ENCODE measurements around the gene COX14.

DNA sequence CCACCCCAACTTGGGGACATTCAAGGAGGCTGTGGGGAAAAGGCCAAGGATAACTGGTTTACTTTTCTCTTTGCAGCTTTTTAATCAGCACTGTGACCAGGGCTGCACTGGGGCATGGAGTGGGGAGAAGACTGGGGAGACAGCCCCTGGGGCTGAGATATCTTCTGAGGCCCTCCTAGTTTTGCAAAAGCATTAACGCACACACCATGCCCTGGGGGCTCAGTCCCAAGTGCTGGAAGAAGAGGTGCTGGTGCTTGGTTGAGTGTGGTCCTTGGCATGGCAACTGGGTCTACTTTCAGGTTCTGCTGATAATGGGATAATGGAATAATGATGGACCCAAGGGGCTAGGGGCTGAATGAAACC lies 36.2 kb upstream of the COX14 start:
- TF ChIP-seq, protein P1, sequence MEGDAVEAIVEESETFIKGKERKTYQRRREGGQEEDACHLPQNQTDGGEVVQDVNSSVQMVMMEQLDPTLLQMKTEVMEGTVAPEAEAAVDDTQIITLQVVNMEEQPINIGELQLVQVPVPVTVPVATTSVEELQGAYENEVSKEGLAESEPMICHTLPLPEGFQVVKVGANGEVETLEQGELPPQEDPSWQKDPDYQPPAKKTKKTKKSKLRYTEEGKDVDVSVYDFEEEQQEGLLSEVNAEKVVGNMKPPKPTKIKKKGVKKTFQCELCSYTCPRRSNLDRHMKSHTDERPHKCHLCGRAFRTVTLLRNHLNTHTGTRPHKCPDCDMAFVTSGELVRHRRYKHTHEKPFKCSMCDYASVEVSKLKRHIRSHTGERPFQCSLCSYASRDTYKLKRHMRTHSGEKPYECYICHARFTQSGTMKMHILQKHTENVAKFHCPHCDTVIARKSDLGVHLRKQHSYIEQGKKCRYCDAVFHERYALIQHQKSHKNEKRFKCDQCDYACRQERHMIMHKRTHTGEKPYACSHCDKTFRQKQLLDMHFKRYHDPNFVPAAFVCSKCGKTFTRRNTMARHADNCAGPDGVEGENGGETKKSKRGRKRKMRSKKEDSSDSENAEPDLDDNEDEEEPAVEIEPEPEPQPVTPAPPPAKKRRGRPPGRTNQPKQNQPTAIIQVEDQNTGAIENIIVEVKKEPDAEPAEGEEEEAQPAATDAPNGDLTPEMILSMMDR (IDR thresholded peaks at IDR 0.05), result no peak
- TF ChIP-seq POLR2AphosphoS5 (IDR thresholded peaks at IDR 0.05; ENCODE audit: low read depth, low read length), result no peak
- TF ChIP-seq, protein P2, sequence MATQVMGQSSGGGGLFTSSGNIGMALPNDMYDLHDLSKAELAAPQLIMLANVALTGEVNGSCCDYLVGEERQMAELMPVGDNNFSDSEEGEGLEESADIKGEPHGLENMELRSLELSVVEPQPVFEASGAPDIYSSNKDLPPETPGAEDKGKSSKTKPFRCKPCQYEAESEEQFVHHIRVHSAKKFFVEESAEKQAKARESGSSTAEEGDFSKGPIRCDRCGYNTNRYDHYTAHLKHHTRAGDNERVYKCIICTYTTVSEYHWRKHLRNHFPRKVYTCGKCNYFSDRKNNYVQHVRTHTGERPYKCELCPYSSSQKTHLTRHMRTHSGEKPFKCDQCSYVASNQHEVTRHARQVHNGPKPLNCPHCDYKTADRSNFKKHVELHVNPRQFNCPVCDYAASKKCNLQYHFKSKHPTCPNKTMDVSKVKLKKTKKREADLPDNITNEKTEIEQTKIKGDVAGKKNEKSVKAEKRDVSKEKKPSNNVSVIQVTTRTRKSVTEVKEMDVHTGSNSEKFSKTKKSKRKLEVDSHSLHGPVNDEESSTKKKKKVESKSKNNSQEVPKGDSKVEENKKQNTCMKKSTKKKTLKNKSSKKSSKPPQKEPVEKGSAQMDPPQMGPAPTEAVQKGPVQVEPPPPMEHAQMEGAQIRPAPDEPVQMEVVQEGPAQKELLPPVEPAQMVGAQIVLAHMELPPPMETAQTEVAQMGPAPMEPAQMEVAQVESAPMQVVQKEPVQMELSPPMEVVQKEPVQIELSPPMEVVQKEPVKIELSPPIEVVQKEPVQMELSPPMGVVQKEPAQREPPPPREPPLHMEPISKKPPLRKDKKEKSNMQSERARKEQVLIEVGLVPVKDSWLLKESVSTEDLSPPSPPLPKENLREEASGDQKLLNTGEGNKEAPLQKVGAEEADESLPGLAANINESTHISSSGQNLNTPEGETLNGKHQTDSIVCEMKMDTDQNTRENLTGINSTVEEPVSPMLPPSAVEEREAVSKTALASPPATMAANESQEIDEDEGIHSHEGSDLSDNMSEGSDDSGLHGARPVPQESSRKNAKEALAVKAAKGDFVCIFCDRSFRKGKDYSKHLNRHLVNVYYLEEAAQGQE (IDR thresholded peaks at IDR 0.05; ENCODE audit: insufficient read depth in 1 of 2, low read depth in 2 of 2, low read length in 1 of 2), result no peak
- no peak for TF ChIP-seq SIN3A (IDR thresholded peaks at IDR 0.05; ENCODE audit: borderline replicate concordance, insufficient read depth, low read depth, low read length)
- TF ChIP-seq TCF7L2 (IDR thresholded peaks at IDR 0.05; ENCODE audit: low read depth, low read length), result no peak
